Progenitor cell of endocrine pancreas (in vitro differentiated cells): ENCODE results near the gene TECPR1. TPM values are rescaled to one million over a fixed set of nuclear protein-coding genes. Genes with fewer than 3 reads are reported as not detected.

ENCODE experiments used
- DNase-seq: peaks from one replicate; pipeline ENCODE4 v3.0.0; 2021; ENCODE audit warnings: low spot score; ENCODE audit not compliant: unreplicated experiment
- H3K27ac Mint-ChIP-seq: 2 replicates; pipeline ENCODE4 v1.8.0; 2021; ENCODE audit warnings: mild to moderate bottlenecking, moderate library complexity, mixed read lengths
- H3K27me3 Mint-ChIP-seq: 2 replicates; pipeline ENCODE4 v1.8.0; 2021; ENCODE audit warnings: mixed read lengths
- H3K36me3 Mint-ChIP-seq: 2 replicates; pipeline ENCODE4 v1.8.0; 2022; ENCODE audit warnings: mixed read lengths; ENCODE audit not compliant: insufficient read depth
- H3K4me1 Mint-ChIP-seq: 2 replicates; pipeline ENCODE4 v1.8.0; 2021; ENCODE audit warnings: low read depth, mixed read lengths
- H3K4me3 Mint-ChIP-seq: 2 replicates; pipeline ENCODE4 v1.8.0; 2021; ENCODE audit warnings: low read depth, mild to moderate bottlenecking, moderate library complexity, mixed read lengths
- H3K9me3 Mint-ChIP-seq: 2 replicates; pipeline ENCODE4 v1.8.0; 2021; ENCODE audit warnings: low read depth, mixed read lengths
- total RNA-seq: library from RNA; stranded (reverse); gene quantifications from 2 replicates; pipeline ENCODE4 v1.2.1, GENCODE V29; 2021
- TF ChIP-seq, protein P1 (sequence below): fragments of 200-600 bp; sonication (generic); IDR thresholded peaks from one replicate; pipeline ENCODE4 v1.5.0; 2021; ENCODE audit warnings: antibody characterized with exemption, mild to moderate bottlenecking; ENCODE audit not compliant: unreplicated experiment

TECPR1 gene
- total RNA-seq, 1 donor from 2014 or later = 41.6 TPM

DNA sequence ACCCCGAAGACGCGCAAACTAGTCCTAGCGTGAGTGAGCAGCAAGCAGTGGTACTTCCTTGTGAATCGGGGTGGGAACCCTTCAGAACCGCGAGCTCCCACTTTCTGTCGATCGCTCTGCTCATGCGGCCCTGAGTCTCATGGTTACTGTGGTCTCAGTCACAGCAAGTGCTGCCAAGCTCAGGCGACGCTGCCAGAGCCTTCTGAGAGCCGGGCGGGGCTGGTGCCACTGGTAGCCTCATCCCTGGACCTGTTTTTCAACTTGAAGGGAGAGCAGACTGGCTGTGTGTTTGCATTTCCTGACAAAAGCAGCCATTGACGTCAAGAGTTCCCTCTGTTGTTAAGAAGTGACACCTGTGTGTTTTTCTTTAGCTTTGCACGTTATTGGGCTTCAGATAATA lies 73.7 kb downstream of the TECPR1 start:
- Mint-ChIP-seq H3K9me3 (no peaks in the 10 kb centered on the region), H3K36me3 (peaks cover 17% of the 10 kb centered on the region), H3K4me3 (no peak overlapping the region), H3K27ac (no peak overlapping the region), H3K27me3 (no peaks in the 10 kb centered on the region), H3K4me1 (peaks cover 11% of the 10 kb centered on the region)
- DNase-seq = no peak
- TF ChIP-seq, protein P1, sequence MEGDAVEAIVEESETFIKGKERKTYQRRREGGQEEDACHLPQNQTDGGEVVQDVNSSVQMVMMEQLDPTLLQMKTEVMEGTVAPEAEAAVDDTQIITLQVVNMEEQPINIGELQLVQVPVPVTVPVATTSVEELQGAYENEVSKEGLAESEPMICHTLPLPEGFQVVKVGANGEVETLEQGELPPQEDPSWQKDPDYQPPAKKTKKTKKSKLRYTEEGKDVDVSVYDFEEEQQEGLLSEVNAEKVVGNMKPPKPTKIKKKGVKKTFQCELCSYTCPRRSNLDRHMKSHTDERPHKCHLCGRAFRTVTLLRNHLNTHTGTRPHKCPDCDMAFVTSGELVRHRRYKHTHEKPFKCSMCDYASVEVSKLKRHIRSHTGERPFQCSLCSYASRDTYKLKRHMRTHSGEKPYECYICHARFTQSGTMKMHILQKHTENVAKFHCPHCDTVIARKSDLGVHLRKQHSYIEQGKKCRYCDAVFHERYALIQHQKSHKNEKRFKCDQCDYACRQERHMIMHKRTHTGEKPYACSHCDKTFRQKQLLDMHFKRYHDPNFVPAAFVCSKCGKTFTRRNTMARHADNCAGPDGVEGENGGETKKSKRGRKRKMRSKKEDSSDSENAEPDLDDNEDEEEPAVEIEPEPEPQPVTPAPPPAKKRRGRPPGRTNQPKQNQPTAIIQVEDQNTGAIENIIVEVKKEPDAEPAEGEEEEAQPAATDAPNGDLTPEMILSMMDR = no peak

DNA sequence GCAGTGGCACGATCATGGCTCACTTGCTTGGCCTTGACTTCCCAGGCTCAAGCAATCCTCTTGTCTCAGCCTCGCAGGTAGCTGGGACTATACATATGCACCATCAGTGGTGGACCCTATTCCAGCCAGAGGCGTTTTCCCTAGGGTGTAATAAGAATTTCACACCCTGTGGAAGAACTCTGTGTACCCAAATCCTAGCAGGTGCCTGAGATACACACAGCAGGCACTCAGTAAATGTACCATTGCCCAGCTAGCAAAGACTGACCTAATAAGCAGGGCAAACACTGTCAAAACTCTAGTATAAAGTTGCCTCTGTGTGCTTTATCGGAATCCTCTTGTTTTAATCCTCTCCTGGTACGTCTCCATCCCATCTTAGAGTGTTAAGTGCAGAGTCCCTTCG lies 74.5 kb downstream of the TECPR1 start:
- Mint-ChIP-seq H3K27me3 (no peaks in the 10 kb centered on the region), H3K27ac (no peak overlapping the region), H3K36me3 (peaks cover 16% of the 10 kb centered on the region), H3K4me3 (no peak overlapping the region), H3K4me1 (peaks cover 17% of the 10 kb centered on the region), H3K9me3 (no peaks in the 10 kb centered on the region)
- no peak for DNase-seq
- TF ChIP-seq, protein P1 = no peak

DNA sequence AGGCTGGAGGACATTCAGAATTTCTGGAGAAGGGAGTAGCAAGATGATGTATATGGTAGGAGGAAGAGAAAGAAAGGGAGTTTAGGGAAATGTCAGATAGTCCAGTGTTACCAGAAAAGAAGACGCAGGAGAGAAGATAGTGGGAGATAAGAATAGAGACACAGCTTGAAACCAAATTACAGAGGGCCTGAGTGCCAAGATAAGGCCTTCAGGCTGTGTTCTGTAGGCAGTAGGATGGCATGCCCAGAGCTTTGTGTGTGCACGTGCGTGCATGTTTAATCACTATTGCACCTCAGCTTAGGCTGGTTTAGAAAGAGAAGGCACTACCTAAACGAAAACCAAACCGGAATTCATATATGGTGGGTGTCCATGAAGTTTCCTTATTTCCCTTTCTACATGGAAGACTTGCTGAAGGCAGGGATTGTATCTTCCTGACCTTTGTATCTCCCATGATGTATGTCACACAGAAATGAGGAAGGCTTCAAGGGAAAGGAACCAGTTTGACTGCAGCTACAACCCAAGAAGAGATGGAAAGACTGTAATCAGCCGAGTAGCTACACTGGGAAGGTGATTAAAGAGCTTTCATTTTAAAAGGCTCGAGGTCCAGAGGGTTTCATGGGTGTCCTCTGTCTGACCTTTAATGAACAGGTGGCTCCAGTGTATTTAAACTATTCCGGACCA lies 76.6 kb downstream of the TECPR1 start:
- Mint-ChIP-seq H3K27me3 (no peaks in the 10 kb centered on the region), H3K27ac (no peak overlapping the region), H3K4me1 (peaks cover 24% of the 10 kb centered on the region), H3K4me3 (no peak overlapping the region), H3K36me3 (peaks cover 13% of the 10 kb centered on the region), H3K9me3 (no peaks in the 10 kb centered on the region)
- no peak for DNase-seq
- TF ChIP-seq, protein P1 = no peak

DNA sequence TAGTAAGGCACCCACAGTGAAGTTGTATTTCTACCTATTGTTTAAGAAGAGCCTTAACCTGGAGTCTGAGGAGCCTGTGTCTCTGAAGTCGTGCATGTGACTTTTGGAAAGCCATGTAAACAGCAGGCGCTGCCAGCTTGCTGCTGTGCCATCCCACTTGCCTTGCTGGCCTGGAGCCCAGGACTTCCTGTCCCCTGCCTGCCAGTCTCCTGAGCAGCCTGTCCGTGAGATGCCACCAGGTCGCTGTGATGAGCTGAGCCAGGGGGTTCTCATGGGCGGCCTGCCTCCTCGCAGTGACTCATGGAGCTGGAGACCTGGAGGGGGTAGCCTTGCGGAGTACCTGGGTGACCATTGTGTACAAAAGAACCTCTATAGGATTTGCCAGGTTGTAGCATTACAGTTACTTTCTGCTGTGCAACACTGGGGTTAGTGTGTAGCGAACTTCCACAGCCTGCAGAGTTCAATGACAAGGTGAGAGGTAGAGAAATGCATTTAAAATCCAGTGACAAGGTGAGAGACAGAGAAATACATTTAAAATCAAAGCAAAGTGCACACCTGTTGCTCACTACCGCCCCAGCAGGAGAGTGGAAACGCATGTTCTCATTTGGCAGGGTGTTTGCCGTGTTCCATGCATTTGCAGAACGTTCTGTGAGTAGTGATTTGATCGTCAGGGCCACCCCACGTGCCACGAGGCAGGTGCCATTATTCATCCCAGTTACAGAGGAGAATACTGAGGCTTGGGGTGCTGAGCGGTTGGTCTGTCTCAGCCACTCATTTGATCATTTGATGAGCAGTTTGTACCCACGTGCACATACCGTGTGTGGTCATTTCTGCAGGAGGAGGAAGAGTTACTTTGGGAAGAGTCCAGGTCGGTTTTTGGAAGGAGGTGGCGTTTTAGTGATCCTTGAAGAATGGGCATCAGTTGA lies 77.4 kb downstream of the TECPR1 start:
- Mint-ChIP-seq H3K4me1 (peaks cover 24% of the 10 kb centered on the region), H3K4me3 (no peak overlapping the region), H3K27me3 (no peaks in the 10 kb centered on the region), H3K36me3 (peaks cover 13% of the 10 kb centered on the region), H3K9me3 (no peaks in the 10 kb centered on the region), H3K27ac (no peak overlapping the region)
- TF ChIP-seq, protein P1 = no peak
- no peak for DNase-seq

DNA sequence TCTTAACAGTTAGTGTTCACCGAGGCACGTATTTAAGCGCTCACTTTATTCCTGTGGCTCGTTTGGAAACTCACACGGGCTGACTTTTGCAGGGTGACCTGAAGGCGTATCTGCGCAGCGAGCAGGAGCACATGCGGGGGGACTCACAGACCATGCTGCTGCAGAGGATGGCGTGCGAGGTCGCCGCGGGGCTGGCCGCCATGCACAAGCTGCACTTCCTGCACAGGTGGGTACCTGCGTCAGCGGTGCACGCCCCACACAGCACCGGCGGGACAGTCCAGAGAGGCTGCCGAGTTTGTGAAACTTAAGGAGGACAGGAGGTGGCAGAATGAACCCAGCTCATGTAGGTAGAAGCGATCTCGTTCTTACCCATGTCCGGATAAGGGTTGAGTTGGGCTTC lies 80.6 kb downstream of the TECPR1 start:
- Mint-ChIP-seq H3K27ac (no peak overlapping the region), H3K27me3 (no peaks in the 10 kb centered on the region), H3K36me3 (peaks cover 13% of the 10 kb centered on the region), H3K4me3 (no peak overlapping the region), H3K4me1 (peaks cover 24% of the 10 kb centered on the region), H3K9me3 (no peaks in the 10 kb centered on the region)
- no peak for DNase-seq
- TF ChIP-seq, protein P1 = no peak
